Posterior vena cava (tissue), 2 donors: ENCODE measurements around the gene HOXC10. TPM values are rescaled to one million over a fixed set of nuclear protein-coding genes. Genes with fewer than 3 reads are reported as not detected.
A peak's percentile ranks its signal among the peaks of the same experiment; 100 is the strongest.

ENCODE experiments used
- DNase-seq: peaks from one replicate; pipeline ENCODE4 v3.0.0-alpha.2; 2020; ENCODE audit warnings: low spot score
- intact Hi-C, 2 donors: fragments of 100-400 bp; cut with DNase I; formaldehyde crosslinking; loops; one replicate each; pipeline versions ENCODE4 v1.14.1 to v1.14.2; 2022 to 2023
- total RNA-seq, 2 donors: library from RNA; stranded (reverse); fragmentation: NEBNext Ultra II Directional; extraction: Animal tissue kit (Norgen Biotek cat#: 25700); gene quantifications; one replicate each; pipeline ENCODE4 v1.2.1, GENCODE V29; 2021
- donor health status: DM: yes; HTN: yes; CAD: no.
- donor health status: DM: yes; HTN: yes; CAD: no.

Gene HOXC10
- total RNA-seq, 2 donors from 2014 or later, result 27.9 to 35.5 TPM

DNA sequence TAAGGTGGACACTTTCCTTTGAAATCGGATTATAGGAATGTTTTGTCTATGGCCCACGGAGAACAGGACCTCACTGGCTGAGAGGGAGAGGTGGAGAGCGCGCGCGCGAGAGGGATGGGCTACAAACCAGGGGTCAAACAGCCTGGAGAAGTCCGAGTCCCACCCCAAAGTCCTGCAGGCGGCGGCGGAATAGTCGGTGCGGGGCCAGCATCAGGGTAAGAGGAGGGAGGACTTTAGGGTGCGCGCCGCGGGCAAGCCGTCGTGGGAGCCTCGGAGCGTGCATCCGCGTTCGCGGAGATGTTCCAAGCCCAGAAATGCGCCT, 20.5 kb downstream of the HOXC10 start:
- intact Hi-C loops, result loop anchor here in 1 of 2 donors (5.0 to 10.0 kb wide), 2 partner anchors 197 to 349 kb away; no protein-coding TSS in a partner anchor
- no peak for DNase-seq

DNA sequence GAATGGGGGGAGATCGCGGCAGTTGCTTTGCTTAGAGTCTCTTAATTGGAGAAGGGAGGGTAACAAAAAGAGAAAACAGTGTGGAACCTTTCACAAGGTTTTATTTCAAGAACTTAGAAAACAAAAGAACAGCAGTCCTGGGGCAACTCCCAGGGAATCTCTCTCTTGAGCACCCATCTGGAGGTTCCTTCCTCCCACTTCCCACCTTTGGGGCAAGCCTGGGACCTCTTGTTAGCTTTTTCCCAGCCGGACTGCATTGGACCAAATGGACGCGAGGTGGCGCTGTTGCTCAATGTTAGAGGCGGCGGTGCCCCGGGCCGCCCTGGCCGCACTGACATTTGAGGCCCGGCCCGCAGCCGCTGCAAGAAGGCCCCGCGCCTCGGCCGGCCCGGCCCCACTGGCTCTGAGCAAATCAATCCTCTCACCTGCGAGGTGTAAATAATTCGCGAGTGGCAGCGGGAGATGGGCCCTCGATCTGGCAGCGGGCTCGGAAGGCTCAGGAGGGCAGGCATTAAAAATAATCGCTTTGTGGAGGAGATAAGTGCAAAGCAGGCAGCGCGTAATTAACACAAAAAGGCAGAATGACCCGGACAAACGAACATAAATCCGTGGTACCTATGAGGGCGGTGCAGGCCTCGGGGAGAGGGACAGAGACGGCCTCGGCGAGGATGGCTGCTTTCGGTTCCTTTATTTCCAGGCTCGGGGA, 21.1 kb downstream of the HOXC10 start:
- DNase-seq, result peak; percentile 97
- intact Hi-C loops, result loop anchor here (1.0 to 10.0 kb wide), 6 partner anchors 21 to 349 kb away; partner anchors contain the start of gene HOXC10 (in 1 of the 2)

- intact Hi-C loops, result loop anchor here (1.0 to 10.0 kb wide), 6 partner anchors 20 to 348 kb away; partner anchors contain the start of gene HOXC10 (in 1 of the 2)
- DNase-seq, result no peak
Observed at GRCh38 chr12:54006559-54007220, 21.7 kb downstream of the HOXC10 start.

- no peak for DNase-seq
Observed at GRCh38 chr12:54007538-54008259, 22.8 kb downstream of the HOXC10 start.

GRCh38 chr12:54008260-54008552, 23.3 kb downstream of the HOXC10 start:
- intact Hi-C loops, result loop anchor here in 1 of 2 donors (5.0 to 10.0 kb wide), 2 partner anchors 194 to 347 kb away; no protein-coding TSS in a partner anchor
- no peak for DNase-seq

More at GRCh38 chr12:54007538-54008259, 22.8 kb downstream of the HOXC10 start:
- intact Hi-C loops, result loop anchor here (2.0 to 10.0 kb wide), 5 partner anchors 19 to 347 kb away; no protein-coding TSS in a partner anchor

DNA sequence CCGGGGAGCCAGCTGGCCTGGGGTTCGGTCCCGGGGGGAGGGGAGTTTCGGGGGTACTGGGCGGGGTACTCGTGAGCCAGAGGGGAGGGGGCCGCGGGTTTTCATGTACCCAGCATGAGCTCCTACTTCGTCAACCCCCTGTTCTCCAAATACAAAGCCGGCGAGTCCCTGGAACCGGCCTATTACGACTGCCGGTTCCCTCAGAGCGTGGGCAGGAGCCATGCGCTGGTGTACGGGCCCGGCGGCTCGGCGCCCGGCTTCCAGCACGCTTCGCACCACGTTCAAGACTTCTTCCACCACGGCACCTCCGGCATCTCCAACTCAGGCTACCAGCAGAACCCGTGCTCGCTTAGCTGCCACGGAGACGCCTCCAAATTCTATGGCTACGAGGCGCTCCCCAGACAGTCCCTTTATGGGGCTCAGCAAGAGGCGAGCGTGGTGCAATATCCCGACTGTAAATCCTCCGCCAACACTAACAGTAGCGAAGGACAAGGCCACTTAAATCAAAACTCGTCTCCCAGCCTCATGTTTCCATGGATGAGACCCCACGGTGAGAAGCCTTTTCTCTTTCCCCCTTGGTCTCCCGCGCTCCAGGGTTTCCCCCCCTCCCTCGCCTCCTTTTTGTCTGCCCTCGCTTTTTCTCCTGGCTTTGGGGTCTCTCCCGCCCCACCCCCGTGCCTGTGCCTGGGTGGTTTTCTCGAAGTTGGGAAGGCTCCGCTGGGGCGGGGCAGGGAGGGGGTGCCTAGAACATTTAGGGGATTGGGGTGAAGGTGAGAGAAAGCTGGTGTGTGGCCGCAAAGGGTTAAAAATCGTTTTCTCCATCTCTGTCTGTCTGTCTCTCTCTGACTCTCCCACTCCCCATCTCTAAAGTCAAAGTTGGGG, 24.5 kb downstream of the HOXC10 start:
- DNase-seq, result no peak
- intact Hi-C loops, result loop anchor here in 1 of 2 donors (5.0 to 10.0 kb wide), 2 partner anchors 193 to 345 kb away; no protein-coding TSS in a partner anchor

GRCh38 chr12:54010053-54010971, 25.4 kb downstream of the HOXC10 start:
- intact Hi-C loops, result no loop called here
- no peak for DNase-seq

DNA sequence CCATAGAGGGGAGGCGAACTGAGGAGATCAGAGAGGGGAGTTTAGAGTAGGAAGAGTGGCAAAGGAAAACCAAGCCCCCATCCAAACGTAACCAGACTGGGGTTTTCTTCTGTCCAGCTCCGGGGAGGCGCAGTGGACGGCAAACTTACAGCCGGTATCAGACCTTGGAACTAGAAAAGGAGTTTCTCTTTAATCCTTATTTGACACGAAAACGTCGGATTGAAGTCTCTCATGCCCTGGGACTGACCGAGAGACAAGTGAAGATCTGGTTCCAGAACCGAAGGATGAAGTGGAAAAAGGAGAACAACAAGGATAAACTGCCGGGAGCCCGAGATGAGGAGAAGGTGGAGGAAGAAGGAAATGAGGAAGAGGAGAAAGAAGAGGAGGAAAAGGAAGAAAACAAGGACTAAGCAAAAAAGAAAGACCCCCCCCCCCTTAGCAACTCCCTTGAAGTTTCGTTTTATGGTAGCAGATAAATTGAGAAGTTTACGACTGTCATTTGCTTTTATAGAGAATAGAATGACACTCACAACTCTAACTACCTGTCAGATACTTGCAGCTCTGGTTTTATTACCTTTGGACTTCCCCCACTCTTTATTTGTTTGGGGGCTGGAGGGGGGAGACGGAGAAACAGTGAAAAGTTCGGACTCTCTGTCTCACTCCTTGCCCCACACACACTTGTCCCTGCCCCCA, 26.2 kb downstream of the HOXC10 start:
- intact Hi-C loops, result no loop called here
- no peak for DNase-seq

DNA sequence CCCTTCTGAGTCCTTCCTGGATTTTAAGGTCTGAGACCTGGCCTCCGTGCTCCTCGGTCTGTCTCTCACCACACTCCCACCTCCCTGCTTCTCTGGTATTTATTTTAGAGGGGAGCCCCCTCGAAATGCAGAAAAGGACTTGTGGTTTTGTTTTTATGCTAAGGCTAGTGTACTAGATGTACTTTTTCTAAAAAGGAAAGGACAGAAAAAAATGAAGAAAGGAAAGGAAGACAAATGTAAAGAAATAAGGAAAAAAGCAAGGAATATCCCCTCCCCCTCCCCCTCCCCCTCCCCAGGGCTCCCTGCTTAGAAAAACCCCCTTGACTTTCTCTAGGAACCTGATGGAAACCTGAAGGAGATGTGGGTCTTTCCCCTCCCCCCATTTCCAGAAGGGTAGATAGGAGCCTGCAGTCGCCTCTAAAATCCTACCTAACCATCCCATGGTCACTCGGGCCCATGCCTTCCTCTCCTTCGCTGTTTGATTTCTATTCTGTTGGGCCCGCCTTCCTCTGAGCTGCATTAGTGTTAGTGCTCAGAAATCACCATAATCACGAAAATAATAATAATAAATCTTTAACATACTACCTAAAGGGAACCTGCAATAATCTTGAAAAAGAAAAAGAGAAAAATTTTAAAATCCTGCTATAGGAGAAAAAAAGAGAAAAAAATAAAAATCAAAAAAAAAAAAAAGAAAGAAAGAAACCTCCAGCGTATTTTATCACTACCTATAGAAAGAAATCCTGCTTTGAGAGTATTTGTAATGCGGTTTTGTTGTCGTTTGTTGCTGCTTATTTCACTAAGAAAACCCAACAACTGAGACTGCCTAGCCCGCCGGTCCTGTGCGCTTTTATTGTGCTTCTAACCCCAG, 27.0 kb downstream of the HOXC10 start:
- intact Hi-C loops, result no loop called here
- no peak for DNase-seq

DNA sequence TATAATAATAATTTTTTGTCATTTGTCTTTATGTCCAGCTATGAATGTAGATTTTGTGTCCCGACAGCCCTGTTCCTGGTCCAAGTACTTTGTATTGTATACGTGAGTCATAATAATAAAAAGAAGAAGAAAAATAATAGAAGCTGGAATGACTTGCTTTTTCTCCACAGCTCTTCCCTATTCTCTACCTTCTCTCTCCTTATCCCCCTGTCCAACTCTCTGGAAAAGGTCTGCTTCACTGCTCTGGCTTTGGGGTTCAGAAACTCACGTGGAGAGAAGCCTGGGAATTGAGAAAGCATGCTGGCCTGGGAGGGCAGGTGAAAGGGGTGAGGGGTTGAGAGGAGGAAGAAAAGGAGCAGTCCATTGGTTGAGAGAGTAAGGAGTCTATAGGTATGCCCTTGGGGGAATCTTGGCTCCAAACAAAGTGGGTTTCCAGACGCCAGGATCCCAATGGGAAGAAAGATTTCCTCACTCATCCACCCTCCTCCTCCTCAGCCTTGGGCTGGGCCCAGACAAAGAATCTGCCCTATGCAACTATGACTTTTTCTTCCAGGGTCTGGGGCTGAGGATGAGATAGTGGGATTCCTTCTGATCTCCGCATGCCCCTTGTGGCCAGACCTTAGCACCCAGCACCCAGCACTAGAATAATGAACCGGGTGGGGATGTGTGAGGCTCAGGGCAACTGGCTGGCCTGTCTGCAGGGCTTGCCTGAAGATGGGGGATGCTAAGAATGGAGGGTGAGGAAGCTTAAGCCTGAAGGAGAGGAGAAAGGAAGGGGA, 27.9 kb downstream of the HOXC10 start:
- intact Hi-C loops, result no loop called here
- DNase-seq, result no peak

DNA sequence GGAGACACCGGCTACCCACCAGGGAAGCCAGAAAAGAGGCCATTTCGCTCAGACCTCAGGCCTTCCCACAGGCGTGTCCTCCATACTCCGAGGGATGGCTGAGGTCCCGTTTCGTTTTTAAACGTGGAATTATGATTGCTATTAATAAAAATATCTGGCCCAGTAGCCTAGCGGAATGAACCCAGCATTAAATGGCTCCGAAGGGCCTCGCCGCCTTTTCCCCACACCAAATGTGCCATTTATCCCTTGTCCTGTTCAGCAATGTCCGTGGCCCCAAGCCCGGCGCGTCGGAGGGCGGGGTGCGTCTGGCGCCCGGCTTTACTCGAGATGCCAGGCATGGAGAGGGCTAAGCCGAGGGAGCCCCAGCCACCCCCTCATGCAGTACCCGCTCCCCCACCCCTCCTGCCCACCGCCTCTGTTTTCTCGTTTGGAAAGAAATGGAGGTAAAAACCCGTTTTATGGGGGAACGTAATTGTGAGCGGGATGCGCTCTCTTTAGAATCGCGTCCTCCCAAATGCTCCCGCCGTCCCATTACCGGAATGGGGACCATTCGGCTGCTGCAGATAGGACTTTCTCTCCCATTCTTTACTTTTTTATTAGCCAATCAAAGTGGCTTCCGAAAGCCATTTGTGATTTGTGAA, 29.6 kb downstream of the HOXC10 start:
- DNase-seq, result no peak
- intact Hi-C loops, result no loop called here

DNA sequence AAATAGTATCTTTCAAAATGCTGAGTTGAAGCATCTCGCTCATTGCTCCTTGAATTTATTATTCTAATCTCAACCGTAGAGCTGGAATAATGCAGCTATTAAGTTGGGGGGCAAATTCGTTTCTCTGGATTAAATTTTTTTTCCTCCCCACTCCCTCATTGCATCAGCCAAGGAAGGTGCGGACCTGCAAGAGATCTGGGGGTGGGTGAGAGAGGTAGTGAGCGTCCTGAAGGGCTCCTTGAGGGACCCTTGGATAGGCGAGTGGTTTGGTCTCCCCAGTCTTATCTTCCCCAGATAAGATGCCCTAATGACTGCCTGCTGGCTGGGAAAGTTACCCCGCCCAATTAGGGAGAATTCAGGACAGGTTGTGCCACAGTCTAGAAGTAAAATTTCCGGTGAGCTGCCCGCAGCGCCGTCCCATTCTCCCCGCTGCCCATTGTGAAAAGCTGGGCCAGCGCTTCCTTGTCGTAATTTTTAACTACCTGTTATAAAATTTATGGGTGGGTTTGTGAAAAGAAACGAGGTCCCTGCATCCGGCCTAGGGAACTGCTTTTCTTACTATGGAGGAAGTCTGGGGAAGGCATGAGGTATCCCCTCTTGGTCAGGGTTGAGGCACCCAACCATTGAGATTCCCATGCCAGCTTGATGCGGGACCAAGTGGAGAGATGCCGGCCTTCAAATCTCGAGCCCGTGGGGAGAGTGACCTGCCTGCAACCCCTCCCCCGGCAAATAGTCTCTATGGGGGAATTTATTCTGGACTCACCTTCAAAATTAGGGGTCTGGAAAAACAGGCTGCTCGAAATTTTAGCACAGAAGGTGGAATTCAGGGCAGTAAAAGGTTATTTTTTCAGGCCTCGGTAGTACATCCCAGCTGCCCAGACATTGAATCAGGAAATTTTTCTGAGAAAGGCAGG, 30.3 kb downstream of the HOXC10 start:
- intact Hi-C loops, result no loop called here
- no peak for DNase-seq

- DNase-seq, result no peak
Observed at GRCh38 chr12:54016051-54016450, 31.1 kb downstream of the HOXC10 start.

DNA sequence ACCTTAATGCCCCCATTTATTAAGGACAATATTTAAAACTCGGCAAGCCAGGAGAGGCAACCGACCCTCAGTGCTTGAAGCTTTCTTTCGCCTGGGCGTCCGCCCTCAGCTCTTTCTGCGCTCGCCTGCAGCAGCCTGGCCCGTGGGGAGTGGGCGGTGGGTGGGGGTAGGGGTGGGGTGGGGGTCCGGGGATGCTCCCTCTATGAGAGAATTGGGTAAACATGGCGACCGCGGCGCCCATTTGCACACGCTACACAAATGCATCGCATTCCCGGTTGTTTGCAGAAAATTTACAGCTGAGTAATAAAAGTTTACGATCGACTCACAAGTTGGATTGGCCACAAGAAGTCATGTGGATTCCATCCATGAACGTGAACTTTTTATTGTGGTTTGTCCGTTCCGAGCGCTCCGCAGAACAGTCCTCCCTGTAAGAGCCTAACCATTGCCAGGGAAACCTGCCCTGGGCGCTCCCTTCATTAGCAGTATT, 31.6 kb downstream of the HOXC10 start:
- intact Hi-C loops, result no loop called here
- no peak for DNase-seq

More at GRCh38 chr12:54016051-54016450, 31.1 kb downstream of the HOXC10 start:
- intact Hi-C loops, result no loop called here
